IPS-20b (cell line): ENCODE results near the gene SAMD14.

Experiments
- H3K27ac ChIP-seq: one replicate; pipeline ENCODE4 v1.5.1; 2013; ENCODE audit warnings: low read length
- H3K27me3 ChIP-seq: 2 replicates; pipeline ENCODE4 v1.6.1; 2013; ENCODE audit warnings: mild to moderate bottlenecking, low read length, inconsistent platforms; ENCODE audit not compliant: insufficient read depth
- H3K36me3 ChIP-seq: 2 replicates; pipeline ENCODE4 v1.6.1; 2013; ENCODE audit warnings: low read depth, mild to moderate bottlenecking, inconsistent platforms, low read length, moderate library complexity; ENCODE audit not compliant: insufficient read depth
- H3K4me1 ChIP-seq: 2 replicates; pipeline ENCODE4 v1.6.1; 2013; ENCODE audit warnings: mild to moderate bottlenecking, control low read depth, inconsistent platforms, low read length, moderate library complexity; ENCODE audit not compliant: insufficient read depth
- H3K4me3 ChIP-seq: 2 replicates; pipeline ENCODE4 v1.5.1; 2013; ENCODE audit warnings: mild to moderate bottlenecking, low read length, inconsistent platforms
- H3K9ac ChIP-seq: 2 replicates; pipeline ENCODE4 v1.6.1; 2013; ENCODE audit warnings: low read depth, mild to moderate bottlenecking, inconsistent platforms, low read length, moderate library complexity
- H3K9me3 ChIP-seq: 2 replicates; pipeline ENCODE4 v1.6.1; 2013; ENCODE audit warnings: mild to moderate bottlenecking, low read depth, low read length, inconsistent platforms; ENCODE audit not compliant: insufficient read depth

The SAMD14 gene

GRCh38 chr17:50129728-50130558 lies at the start of gene SAMD14:
Gene SAMD14, minus strand, starts transcription at chr17:50130160. Its CDS starts 5,201 bp downstream, at chr17:50124959.
- Histone ChIP-seq H3K36me3 (no peaks in the 10 kb centered on the region), H3K27me3 (peaks cover 35% of the 10 kb centered on the region), H3K4me1 (peaks cover 26% of the 10 kb centered on the region), H3K27ac (no peak within 1 kb of the TSS), H3K9ac (peak within 1 kb of the TSS; percentile 68; the same call in 1 of the 2 replicates), H3K4me3 (peak within 1 kb of the TSS; percentile 80), H3K9me3 (no peaks in the 10 kb centered on the region)

- no peaks in the 10 kb centered on the region for H3K36me3 ChIP-seq
- no peak overlapping the region for H3K27ac ChIP-seq
- H3K4me1 ChIP-seq: peaks cover 14% of the 10 kb centered on the region
- H3K9ac ChIP-seq: peak overlapping the region; percentile 38; the same call in 1 of the 2 replicates
- peak overlapping the region; percentile 38; the same call in 1 of the 2 replicates for H3K4me3 ChIP-seq
- no peaks in the 10 kb centered on the region for H3K27me3 ChIP-seq
- H3K9me3 ChIP-seq: no peaks in the 10 kb centered on the region
Measured at GRCh38 chr17:50177983-50178834, 48.2 kb upstream of the SAMD14 start.

GRCh38 chr17:50177476-50177875 lies 47.5 kb upstream of the SAMD14 start:
- Histone ChIP-seq H3K27ac (no peak overlapping the region), H3K4me1 (peaks cover 11% of the 10 kb centered on the region), H3K4me3 (no peak overlapping the region; the same call in 1 of the 2 replicates), H3K9ac (peak overlapping the region; percentile 38; the same call in 1 of the 2 replicates), H3K9me3 (no peaks in the 10 kb centered on the region), H3K27me3 (no peaks in the 10 kb centered on the region), H3K36me3 (no peaks in the 10 kb centered on the region)

GRCh38 chr17:50176559-50177357 lies 46.8 kb upstream of the SAMD14 start:
- no peak overlapping the region for H3K27ac ChIP-seq
- H3K9me3 ChIP-seq: no peaks in the 10 kb centered on the region
- no peak overlapping the region for H3K9ac ChIP-seq
- no peaks in the 10 kb centered on the region for H3K27me3 ChIP-seq
- H3K4me1 ChIP-seq: peaks cover 11% of the 10 kb centered on the region
- H3K4me3 ChIP-seq: no peak overlapping the region
- H3K36me3 ChIP-seq: no peaks in the 10 kb centered on the region

GRCh38 chr17:50175035-50175807 lies 45.3 kb upstream of the SAMD14 start:
- H3K27me3 ChIP-seq: no peaks in the 10 kb centered on the region
- H3K4me3 ChIP-seq: no peak overlapping the region
- H3K27ac ChIP-seq: no peak overlapping the region
- peaks cover 11% of the 10 kb centered on the region for H3K4me1 ChIP-seq
- no peaks in the 10 kb centered on the region for H3K36me3 ChIP-seq
- no peak overlapping the region for H3K9ac ChIP-seq
- H3K9me3 ChIP-seq: no peaks in the 10 kb centered on the region

GRCh38 chr17:50174444-50174843 lies 44.5 kb upstream of the SAMD14 start:
- Histone ChIP-seq H3K4me1 (peaks cover 11% of the 10 kb centered on the region), H3K9me3 (no peaks in the 10 kb centered on the region), H3K36me3 (no peaks in the 10 kb centered on the region), H3K4me3 (no peak overlapping the region), H3K9ac (no peak overlapping the region), H3K27me3 (no peaks in the 10 kb centered on the region), H3K27ac (no peak overlapping the region)

GRCh38 chr17:50173335-50173941 lies 43.5 kb upstream of the SAMD14 start:
- no peaks in the 10 kb centered on the region for H3K27me3 ChIP-seq
- H3K4me3 ChIP-seq: no peak overlapping the region
- no peak overlapping the region for H3K27ac ChIP-seq
- peaks cover 7% of the 10 kb centered on the region for H3K4me1 ChIP-seq
- H3K9ac ChIP-seq: no peak overlapping the region
- no peaks in the 10 kb centered on the region for H3K36me3 ChIP-seq
- H3K9me3 ChIP-seq: no peaks in the 10 kb centered on the region

GRCh38 chr17:50172936-50173334 lies 43.0 kb upstream of the SAMD14 start:
- Histone ChIP-seq H3K27ac (no peak overlapping the region), H3K27me3 (no peaks in the 10 kb centered on the region), H3K9me3 (no peaks in the 10 kb centered on the region), H3K4me1 (peaks cover 7% of the 10 kb centered on the region), H3K9ac (no peak overlapping the region), H3K4me3 (no peak overlapping the region), H3K36me3 (no peaks in the 10 kb centered on the region)

- no peak overlapping the region for H3K9ac ChIP-seq
- H3K27me3 ChIP-seq: no peaks in the 10 kb centered on the region
- no peak overlapping the region for H3K4me3 ChIP-seq
- no peaks in the 10 kb centered on the region for H3K36me3 ChIP-seq
- no peaks in the 10 kb centered on the region for H3K9me3 ChIP-seq
- H3K27ac ChIP-seq: no peak overlapping the region
- H3K4me1 ChIP-seq: peaks cover 2% of the 10 kb centered on the region; the same call in 1 of the 2 replicates
Measured at GRCh38 chr17:50172130-50172529, 42.2 kb upstream of the SAMD14 start.

- H3K4me1 ChIP-seq: peaks cover 2% of the 10 kb centered on the region; the same call in 1 of the 2 replicates
- H3K9ac ChIP-seq: no peak overlapping the region
- H3K36me3 ChIP-seq: no peaks in the 10 kb centered on the region
- no peaks in the 10 kb centered on the region for H3K27me3 ChIP-seq
- no peaks in the 10 kb centered on the region for H3K9me3 ChIP-seq
- no peak overlapping the region for H3K27ac ChIP-seq
- no peak overlapping the region for H3K4me3 ChIP-seq
Measured at GRCh38 chr17:50171371-50172071, 41.6 kb upstream of the SAMD14 start.
